GM18909 (cell line): ENCODE measurements around the gene OR56B4.
"Not testable (repeated sequence)": the region's sequence is repeated elsewhere in the genome, so short reads cannot be mapped to it uniquely, and the experiment has no call there.

ENCODE experiments used
- ATAC-seq: cut with Tn5 transposase; IDR thresholded peaks from one replicate; pipeline ENCODE4 v1.9.1; 2021; ENCODE audit warnings: mild to moderate bottlenecking; ENCODE audit not compliant: unreplicated experiment, poor library complexity

The OR56B4 gene

GRCh38 chr11:6142936-6143335 is 35.5 kb downstream of the OR56B4 start:
- ATAC-seq: no peak

GRCh38 chr11:6143737-6144136 is 36.3 kb downstream of the OR56B4 start:
- not testable (repeated sequence) for ATAC-seq

- ATAC-seq: no peak
These were observed 43.6 kb downstream of the OR56B4 start for GRCh38 chr11:6151117-6151516.

- ATAC-seq: no peak
These were observed 44.6 kb downstream of the OR56B4 start for GRCh38 chr11:6152126-6152525.

GRCh38 chr11:6156628-6157359 is 49.3 kb downstream of the OR56B4 start:
- ATAC-seq: no peak
